Dendritic cell treated with granulocyte-macrophage colony-stimulating factor and Interleukin-4, amounts not matched to agents 40 ng/mL and 50 ng/mL, for 4 days (primary cell): ENCODE measurements around the gene GSPT1.
"Not testable (repeated sequence)": the region's sequence is repeated elsewhere in the genome, so short reads cannot be mapped to it uniquely, and the experiment has no call there.

Source experiments
- H3K27ac Mint-ChIP-seq: one replicate; pipeline ENCODE4 v1.8.0; 2022; ENCODE audit warnings: mild to moderate bottlenecking, mixed read lengths
- H3K27me3 Mint-ChIP-seq: one replicate; pipeline ENCODE4 v1.8.0; 2022; ENCODE audit warnings: mild to moderate bottlenecking, mixed read lengths
- H3K36me3 Mint-ChIP-seq: one replicate; pipeline ENCODE4 v1.8.0; 2022; ENCODE audit warnings: low read depth, mixed read lengths
- H3K4me1 Mint-ChIP-seq: one replicate; pipeline ENCODE4 v1.8.0; 2022; ENCODE audit warnings: low read depth, mixed read lengths
- H3K4me3 Mint-ChIP-seq: one replicate; pipeline ENCODE4 v1.8.0; 2022; ENCODE audit warnings: mild to moderate bottlenecking, moderate library complexity, mixed read lengths
- H3K9me3 Mint-ChIP-seq: one replicate; pipeline ENCODE4 v1.8.0; 2022; ENCODE audit warnings: mixed read lengths
- intact Hi-C: fragments of 100-400 bp; cut with micrococcal nuclease; formaldehyde crosslinking; loops from one replicate; pipeline ENCODE4 v1.15.0; 2022

Gene GSPT1

GRCh38 chr16:11915644-11916523 is at the start of gene GSPT1:
Gene GSPT1 (minus strand): TSS chr16:11915956. CDS start chr16:11915720, 236 bp downstream.
- peaks cover 10% of the 10 kb centered on the region for H3K27me3 Mint-ChIP-seq
- peak within 1 kb of the TSS; percentile 91 for H3K27ac Mint-ChIP-seq
- H3K36me3 Mint-ChIP-seq, result peaks cover 22% of the 10 kb centered on the region
- no peaks in the 10 kb centered on the region for H3K9me3 Mint-ChIP-seq
- H3K4me1 Mint-ChIP-seq, result peaks cover 27% of the 10 kb centered on the region
- intact Hi-C loops, result loop anchor here (2.0 kb wide), 1 partner anchor 61 kb away; the partner anchor contains the start of gene SNX29
- peak within 1 kb of the TSS; percentile 89 for H3K4me3 Mint-ChIP-seq

DNA sequence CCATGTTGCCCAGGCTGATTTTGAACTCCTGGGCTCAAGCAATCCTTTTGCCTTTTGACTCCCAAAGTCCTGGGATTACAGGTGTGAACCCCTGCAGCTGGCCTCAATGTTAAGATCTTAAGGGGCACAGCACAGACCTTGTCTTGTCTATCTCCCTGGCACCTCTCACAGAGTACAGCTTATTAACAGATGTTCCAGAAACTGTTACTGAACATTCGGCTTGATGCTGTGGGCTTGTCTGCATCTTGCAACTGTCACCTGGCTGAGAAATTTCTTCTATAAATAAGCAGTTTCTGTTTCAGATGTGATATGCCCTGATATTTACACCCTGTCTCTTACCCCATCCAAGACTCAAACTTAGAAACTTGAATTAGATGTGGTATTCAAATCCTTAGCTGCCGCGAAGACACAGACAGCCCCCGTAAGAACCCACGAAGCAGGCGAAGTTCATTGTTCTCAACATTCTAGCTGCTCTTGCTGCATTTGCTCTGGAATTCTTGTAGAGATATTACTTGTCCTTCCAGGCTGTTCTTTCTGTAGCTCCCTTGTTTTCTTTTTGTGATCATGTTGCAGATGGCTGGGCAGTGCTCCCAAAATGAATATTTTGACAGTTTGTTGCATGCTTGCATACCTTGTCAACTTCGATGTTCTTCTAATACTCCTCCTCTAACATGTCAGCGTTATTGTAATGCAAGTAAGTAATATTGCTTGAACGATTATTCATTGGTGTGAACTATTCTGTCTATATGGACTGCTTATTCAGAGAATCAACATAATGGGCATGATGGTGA is 49.2 kb upstream of the GSPT1 start, which contains the start of gene TNFRSF17:
Gene TNFRSF17, plus strand, starts transcription at position 450 of the 791 bp plus-strand sequence. Its CDS starts 115 bp downstream, at position 565.
- no peaks in the 10 kb centered on the region for H3K36me3 Mint-ChIP-seq
- H3K4me3 Mint-ChIP-seq, result no peak within 1 kb of the TSS
- peaks cover 12% of the 10 kb centered on the region for H3K4me1 Mint-ChIP-seq
- no peaks in the 10 kb centered on the region for H3K9me3 Mint-ChIP-seq
- intact Hi-C loops, result no loop called here
- no peak within 1 kb of the TSS for H3K27ac Mint-ChIP-seq
- peaks cover 1% of the 10 kb centered on the region for H3K27me3 Mint-ChIP-seq

DNA sequence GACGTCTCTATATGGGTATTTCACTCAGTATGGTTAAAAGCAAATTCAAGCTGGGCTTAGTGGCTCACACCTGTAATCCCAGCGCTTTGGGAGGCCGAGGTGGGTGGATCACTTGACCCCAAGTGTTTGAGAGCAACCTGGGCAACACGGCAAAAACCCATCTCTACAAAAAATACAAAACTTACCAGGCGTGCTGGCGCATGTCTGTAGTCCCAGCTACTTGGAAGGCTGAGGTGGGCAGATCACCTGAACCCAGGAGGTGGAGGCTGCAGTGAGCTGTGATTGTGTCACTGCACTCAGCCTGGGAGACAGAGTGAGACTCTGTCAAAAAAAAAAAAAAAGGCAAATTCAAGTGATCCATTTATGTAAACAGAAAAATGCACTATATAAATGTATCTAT is 48.0 kb upstream of the GSPT1 start:
- Mint-ChIP-seq H3K27me3 (peaks cover 1% of the 10 kb centered on the region), H3K4me3 (no peak overlapping the region), H3K9me3 (no peaks in the 10 kb centered on the region), H3K4me1 (peaks cover 12% of the 10 kb centered on the region), H3K27ac (no peak overlapping the region), H3K36me3 (no peaks in the 10 kb centered on the region)
- intact Hi-C loops, result no loop called here

- H3K36me3 Mint-ChIP-seq, H3K27me3 Mint-ChIP-seq, H3K27ac Mint-ChIP-seq, H3K4me3 Mint-ChIP-seq, H3K9me3 Mint-ChIP-seq, intact Hi-C loops: not testable (repeated sequence)
- peaks cover 12% of the 10 kb centered on the region for H3K4me1 Mint-ChIP-seq
These were observed 47.2 kb upstream of the GSPT1 start for GRCh38 chr16:11962978-11963377.

GRCh38 chr16:11962457-11962856 is 46.7 kb upstream of the GSPT1 start:
- H3K27ac Mint-ChIP-seq, H3K9me3 Mint-ChIP-seq, H3K27me3 Mint-ChIP-seq, intact Hi-C loops, H3K4me3 Mint-ChIP-seq, H3K36me3 Mint-ChIP-seq: not testable (repeated sequence)
- H3K4me1 Mint-ChIP-seq, result peaks cover 12% of the 10 kb centered on the region

DNA sequence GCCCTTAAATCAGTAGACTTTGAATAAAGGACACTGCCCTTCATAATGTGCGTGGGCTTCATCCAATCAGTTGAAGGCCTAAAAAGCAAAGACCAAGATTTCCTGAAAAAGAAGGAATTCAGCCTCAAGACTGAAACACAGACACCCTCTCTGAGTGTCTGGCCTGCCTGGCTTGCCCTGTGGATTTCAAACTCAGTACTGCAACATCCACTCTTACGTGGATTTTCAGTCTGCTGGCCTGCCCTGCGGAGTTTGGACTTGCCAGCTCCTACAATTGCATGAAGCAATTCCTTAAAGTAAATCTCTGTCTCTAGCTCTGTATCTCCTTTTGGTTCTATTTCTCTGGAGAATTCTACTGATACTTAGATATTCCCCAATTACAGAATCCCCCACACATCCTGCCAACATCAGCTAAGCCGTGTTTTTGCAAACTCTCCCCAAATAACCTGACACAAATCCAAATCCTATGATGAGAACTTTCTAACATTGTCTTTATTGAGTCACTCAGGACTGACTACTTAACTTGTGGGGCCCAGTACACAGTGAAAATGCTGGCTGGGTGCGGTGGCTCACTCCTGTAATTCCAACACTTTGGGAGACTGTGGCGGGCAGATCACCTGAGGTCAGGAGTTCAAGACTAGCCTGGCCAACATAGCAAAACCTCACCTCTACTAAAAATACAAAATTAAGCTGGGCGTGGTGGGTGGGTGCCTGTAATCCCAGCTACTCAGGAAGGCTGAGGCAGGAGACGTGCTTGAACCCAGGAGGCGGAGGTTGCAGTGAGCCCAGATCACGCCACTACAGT is 42.0 kb upstream of the GSPT1 start:
- no peaks in the 10 kb centered on the region for H3K9me3 Mint-ChIP-seq
- no peak overlapping the region for H3K27ac Mint-ChIP-seq
- H3K36me3 Mint-ChIP-seq, result no peaks in the 10 kb centered on the region
- H3K27me3 Mint-ChIP-seq, result peaks cover 2% of the 10 kb centered on the region
- intact Hi-C loops, result no loop called here
- H3K4me1 Mint-ChIP-seq, result peaks cover 8% of the 10 kb centered on the region
- H3K4me3 Mint-ChIP-seq, result no peak overlapping the region

DNA sequence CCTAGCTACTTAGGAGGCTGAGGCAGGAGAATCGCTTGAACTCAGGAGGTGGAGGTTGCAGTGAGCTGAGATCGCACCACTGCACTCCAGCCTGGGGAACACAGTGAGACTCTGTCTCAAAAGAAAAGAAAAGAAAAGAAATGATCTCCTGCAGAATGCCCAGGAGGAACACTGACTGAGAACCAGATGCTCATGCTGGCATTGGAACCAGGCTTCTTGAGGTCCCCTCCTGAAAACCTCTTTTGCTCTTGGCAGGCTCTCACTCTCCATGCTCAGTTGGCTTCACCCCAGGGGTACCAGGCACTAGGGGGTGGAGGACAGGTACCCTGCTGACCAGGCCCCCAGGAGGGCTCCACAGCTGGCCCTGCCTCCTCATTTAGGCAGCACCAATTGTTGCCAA is 40.8 kb upstream of the GSPT1 start:
- H3K27me3 Mint-ChIP-seq, result peaks cover 2% of the 10 kb centered on the region
- intact Hi-C loops, result no loop called here
- H3K9me3 Mint-ChIP-seq, result no peaks in the 10 kb centered on the region
- no peak overlapping the region for H3K27ac Mint-ChIP-seq
- no peaks in the 10 kb centered on the region for H3K36me3 Mint-ChIP-seq
- peaks cover 8% of the 10 kb centered on the region for H3K4me1 Mint-ChIP-seq
- no peak overlapping the region for H3K4me3 Mint-ChIP-seq

DNA sequence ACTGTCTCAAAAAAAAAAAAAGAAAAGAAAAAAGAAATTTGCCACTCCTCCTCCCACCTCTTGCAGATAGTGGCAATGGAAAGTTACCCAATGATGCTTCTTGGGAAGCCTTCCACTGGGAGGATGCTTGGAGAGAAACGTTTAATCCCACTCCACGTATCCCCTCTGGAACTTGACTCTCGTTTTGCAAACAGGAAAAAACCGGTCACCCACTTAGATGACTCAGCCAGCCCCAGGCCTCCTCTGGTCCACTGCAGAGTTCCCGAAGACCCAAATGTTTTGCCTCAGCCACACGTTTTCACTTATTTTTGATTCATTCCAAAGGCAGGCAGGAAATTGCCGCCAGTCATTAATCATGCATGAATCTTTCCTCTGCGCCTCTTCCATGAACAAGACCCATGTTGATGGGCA is 40.0 kb upstream of the GSPT1 start:
- Mint-ChIP-seq H3K9me3 (no peaks in the 10 kb centered on the region), H3K27ac (peak overlapping the region; percentile 26), H3K4me3 (no peak overlapping the region), H3K36me3 (no peaks in the 10 kb centered on the region), H3K4me1 (peaks cover 8% of the 10 kb centered on the region), H3K27me3 (peaks cover 1% of the 10 kb centered on the region)
- intact Hi-C loops, result no loop called here

DNA sequence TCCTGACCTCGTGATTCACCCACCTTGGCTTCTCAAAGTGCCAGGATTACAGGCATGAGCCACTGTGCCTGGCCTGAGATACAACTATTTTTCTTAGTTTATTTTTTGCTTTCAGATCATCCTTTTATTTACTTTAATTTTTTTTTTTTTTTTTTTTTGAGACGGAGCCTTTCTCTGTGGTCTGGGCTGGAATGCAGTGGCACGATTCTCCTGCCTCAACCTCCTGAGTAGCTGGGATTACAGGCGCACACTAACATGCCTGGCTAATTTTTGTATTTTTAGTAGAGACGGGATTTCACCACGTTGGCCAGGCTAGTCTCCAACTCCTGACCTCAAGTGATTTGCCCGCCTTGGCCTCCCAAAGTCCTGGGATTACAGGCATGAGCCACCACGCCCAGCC is 37.8 kb upstream of the GSPT1 start:
- H3K4me1 Mint-ChIP-seq, intact Hi-C loops, H3K36me3 Mint-ChIP-seq, H3K27ac Mint-ChIP-seq, H3K9me3 Mint-ChIP-seq, H3K4me3 Mint-ChIP-seq, H3K27me3 Mint-ChIP-seq: not testable (repeated sequence)

GRCh38 chr16:11950388-11950787 is 34.6 kb upstream of the GSPT1 start:
- no peak overlapping the region for H3K27ac Mint-ChIP-seq
- no peaks in the 10 kb centered on the region for H3K9me3 Mint-ChIP-seq
- no peaks in the 10 kb centered on the region for H3K27me3 Mint-ChIP-seq
- no peaks in the 10 kb centered on the region for H3K36me3 Mint-ChIP-seq
- intact Hi-C loops, result no loop called here
- H3K4me3 Mint-ChIP-seq, result no peak overlapping the region
- no peaks in the 10 kb centered on the region for H3K4me1 Mint-ChIP-seq

DNA sequence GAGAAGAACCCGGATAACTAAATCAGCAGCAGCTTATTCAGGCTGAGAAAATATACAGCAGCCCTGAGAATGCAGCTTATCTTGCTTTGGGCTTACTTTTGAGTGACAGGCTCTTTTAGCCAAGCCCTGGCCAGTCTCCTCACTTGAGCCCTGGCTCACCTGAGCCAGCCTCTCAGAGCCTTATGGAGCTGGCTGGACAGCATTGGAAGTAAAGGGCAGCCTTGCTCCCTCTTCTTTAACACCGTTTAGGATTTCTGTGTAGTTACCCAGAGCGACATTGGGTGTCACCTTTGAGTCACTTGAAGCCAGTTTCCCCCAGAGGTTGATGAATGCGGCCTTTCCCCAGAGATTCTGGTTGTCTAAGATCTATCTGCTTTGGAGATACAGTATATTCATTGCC is 33.8 kb upstream of the GSPT1 start:
- Mint-ChIP-seq H3K4me1 (no peaks in the 10 kb centered on the region), H3K4me3 (no peak overlapping the region), H3K36me3 (no peaks in the 10 kb centered on the region), H3K9me3 (no peaks in the 10 kb centered on the region), H3K27me3 (no peaks in the 10 kb centered on the region), H3K27ac (no peak overlapping the region)
- intact Hi-C loops, result loop anchor here (1.0 kb wide), 1 partner anchor 118 kb away; no protein-coding TSS in a partner anchor

- H3K4me1 Mint-ChIP-seq, result no peaks in the 10 kb centered on the region
- no peak overlapping the region for H3K27ac Mint-ChIP-seq
- intact Hi-C loops, result loop anchor here (1.0 kb wide), 1 partner anchor 118 kb away; no protein-coding TSS in a partner anchor
- no peaks in the 10 kb centered on the region for H3K9me3 Mint-ChIP-seq
- no peaks in the 10 kb centered on the region for H3K27me3 Mint-ChIP-seq
- no peaks in the 10 kb centered on the region for H3K36me3 Mint-ChIP-seq
- H3K4me3 Mint-ChIP-seq, result no peak overlapping the region
These were observed 33.1 kb upstream of the GSPT1 start for GRCh38 chr16:11948819-11949218.

- no peak overlapping the region for H3K27ac Mint-ChIP-seq
- H3K4me3 Mint-ChIP-seq, result no peak overlapping the region
- intact Hi-C loops, result no loop called here
These were observed 30.7 kb upstream of the GSPT1 start for GRCh38 chr16:11946433-11946832.

More at GRCh38 chr16:11946433-11946832, 30.7 kb upstream of the GSPT1 start:
- Mint-ChIP-seq H3K36me3 (no peaks in the 10 kb centered on the region), H3K9me3 (no peaks in the 10 kb centered on the region), H3K4me1 (no peaks in the 10 kb centered on the region), H3K27me3 (no peaks in the 10 kb centered on the region)
